ENCODE measurements around the gene HCRT. TPM values are rescaled to one million over a fixed set of nuclear protein-coding genes. Genes with fewer than 3 reads are reported as not detected.
"Not testable (repeated sequence)": the region's sequence is repeated elsewhere in the genome, so short reads cannot be mapped to it uniquely, and the experiment has no call there.

The HCRT gene
- total RNA-seq, 1 experiment from 2014 or later = not detected

DNA sequence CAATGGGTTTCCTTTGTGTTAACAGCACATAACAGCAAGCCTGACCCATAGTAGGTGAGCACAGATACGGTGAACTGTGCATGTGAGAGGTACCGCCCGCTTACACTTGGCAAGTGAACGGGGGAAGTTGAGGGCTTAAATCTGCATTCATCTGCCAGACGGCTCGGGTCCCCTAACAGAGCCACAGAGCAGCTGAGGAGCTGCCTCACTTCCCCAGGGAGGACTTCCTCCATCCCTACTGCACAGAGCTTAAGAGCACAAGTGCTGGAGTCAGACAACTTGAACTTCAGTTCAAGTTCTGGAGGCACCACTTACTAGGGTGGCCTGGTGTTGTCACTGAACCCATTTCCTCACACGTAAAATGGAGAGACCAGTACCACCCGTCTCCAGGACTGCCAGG is 43.9 kb downstream of the HCRT start:
- no peak for DNase-seq (ENCODE audit: low read depth)

DNA sequence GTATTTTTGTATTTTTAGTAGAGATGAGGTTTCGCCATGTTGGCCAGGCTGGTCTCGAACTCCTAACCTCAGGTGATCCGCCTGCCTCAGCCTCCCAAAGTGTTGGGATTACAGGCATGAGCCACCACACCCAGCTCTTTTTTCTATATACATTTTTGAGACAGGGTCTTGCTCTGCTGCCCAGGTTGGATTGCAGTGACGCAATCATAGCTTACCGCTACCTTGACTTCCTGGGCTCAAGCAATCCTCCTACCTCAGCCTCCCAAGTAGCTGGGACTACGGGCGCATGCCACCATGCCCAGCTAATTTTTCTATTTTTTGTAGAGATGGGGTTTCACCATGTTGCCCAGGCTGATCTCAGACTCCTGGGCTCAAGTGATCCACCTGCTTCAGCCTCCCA is 44.6 kb downstream of the HCRT start:
- not testable (repeated sequence) for DNase-seq (ENCODE audit: low read depth)

- no peak for DNase-seq (ENCODE audit: low read depth)
These were observed 46.3 kb downstream of the HCRT start for GRCh38 chr17:42138749-42139492.

DNA sequence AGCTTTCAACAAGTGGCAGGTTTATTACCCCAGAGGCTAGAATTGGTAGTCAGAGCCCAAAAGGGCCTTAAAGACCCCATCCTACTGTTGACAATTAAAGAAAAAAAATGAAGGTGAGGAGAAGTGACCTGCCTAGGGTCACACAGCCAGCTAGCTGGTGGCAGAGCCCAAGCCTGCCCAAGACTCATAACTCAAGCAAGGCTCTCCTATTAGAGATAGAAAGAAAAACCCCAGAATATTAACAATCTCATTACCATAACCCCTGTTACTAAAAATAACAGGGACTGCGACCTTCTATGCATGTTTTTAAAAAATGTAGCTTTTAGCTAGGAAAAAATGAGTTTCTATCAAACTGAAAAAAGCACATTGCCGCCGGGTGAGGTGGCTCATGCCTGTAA is 48.6 kb downstream of the HCRT start:
- DNase-seq (ENCODE audit: low read depth) = no peak

GRCh38 chr17:42135664-42136653 is 49.3 kb downstream of the HCRT start:
- peak; percentile 52 for DNase-seq (ENCODE audit: low read depth)

- no peak for DNase-seq (ENCODE audit: low read depth)
These were observed 50.1 kb downstream of the HCRT start for GRCh38 chr17:42135151-42135550.

Other genes starting within 250 kb of the HCRT start
- 61.6 and 75.1 TPM in 2 replicates for gene CNP, start 218.7 kb downstream of the HCRT start, total RNA-seq (2014; rRNA removed)
- gene DNAJC7, start 168.0 kb downstream of the HCRT start, total RNA-seq (2014; rRNA removed) = 67.5 and 83.1 TPM in 2 replicates
- gene NKIRAS2, start 165.4 kb downstream of the HCRT start, total RNA-seq (2014; rRNA removed) = 41.2 and 48.5 TPM in 2 replicates
- gene C17orf113, start 134.9 kb downstream of the HCRT start, total RNA-seq (2014; rRNA removed) = 0.29 TPM in 1 of 2 replicates, not detected in the other
- gene ZNF385C, start 87.0 kb downstream of the HCRT start, total RNA-seq (2014; rRNA removed) = not detected in 2 replicates
- 5.3 and 8.0 TPM in 2 replicates for gene DHX58, start 72.7 kb downstream of the HCRT start, total RNA-seq (2014; rRNA removed)
- 14.5 and 22.2 TPM in 2 replicates for gene KAT2A, start 64.1 kb downstream of the HCRT start, total RNA-seq (2014; rRNA removed)
- not detected in 2 replicates for gene HSPB9, start 62.6 kb downstream of the HCRT start, total RNA-seq (2014; rRNA removed)
- 111 and 139 TPM in 2 replicates for gene RAB5C, start 30.5 kb downstream of the HCRT start, total RNA-seq (2014; rRNA removed)
- gene KCNH4, start 4.3 kb downstream of the HCRT start, total RNA-seq (2014; rRNA removed) = under 0.01 TPM in 1 of 2 replicates, not detected in the other
- 14.6 and 16.8 TPM in 2 replicates for gene GHDC, start 9.0 kb upstream of the HCRT start, total RNA-seq (2014; rRNA removed)
- 12.6 and 14.2 TPM in 2 replicates for gene STAT5B, start 90.9 kb upstream of the HCRT start, total RNA-seq (2014; rRNA removed)
- 4.5 and 5.2 TPM in 2 replicates for gene STAT5A, start 103.0 kb upstream of the HCRT start, total RNA-seq (2014; rRNA removed)
- 52.9 and 60.3 TPM in 2 replicates for gene STAT3, start 203.0 kb upstream of the HCRT start, total RNA-seq (2014; rRNA removed)
- gene CAVIN1, start 237.8 kb upstream of the HCRT start, total RNA-seq (2014; rRNA removed) = 308 and 325 TPM in 2 replicates

Data from LHCN-M2 (cell line).